ENCODE data around the gene KDM5A. TPM values are rescaled to one million over a fixed set of nuclear protein-coding genes. Genes with fewer than 3 reads are reported as not detected.

KDM5A gene
- polyA plus RNA-seq, 2 of the 4 experiments (the other 2 are of a cell fraction) = 18.8 to 42.6 TPM

- no peak for ATAC-seq
- Histone ChIP-seq H3K4me1 (no peaks in the 10 kb centered on the region), H3K9me3 (no peaks in the 10 kb centered on the region), H3K4me2 (no peak overlapping the region), H3K4me3 (no peak overlapping the region), H3K27ac (no peak overlapping the region)
- TF ChIP-seq CHD4 (IDR thresholded peaks at IDR 0.05; ENCODE audit: borderline replicate concordance) (no peak), RAD21 (conservative IDR thresholded peaks at IDR 0.05 in 1 of 2, IDR thresholded peaks at IDR 0.05 in 1 of 2) (no peak), SREBF2 (IDR thresholded peaks at IDR 0.05) (no peak), RNF2 (IDR thresholded peaks at IDR 0.05; ENCODE audit: borderline replicate concordance, low read depth) (no peak), JUN (IDR thresholded peaks at IDR 0.05) (no peak), ATOH8 (CRISPR knock-in tag; IDR thresholded peaks at IDR 0.05; ENCODE audit: low read depth) (no peak), SMC3 (IDR thresholded peaks at IDR 0.05) (no peak), HDAC2 (IDR thresholded peaks at IDR 0.05) (no peak), HMGXB4 (CRISPR knock-in tag; IDR thresholded peaks at IDR 0.05; ENCODE audit: borderline replicate concordance) (no peak), ZNF302 (CRISPR knock-in tag; IDR thresholded peaks at IDR 0.05) (no peak), RFX5 (IDR thresholded peaks at IDR 0.05) (no peak), NFE2L2 (conservative IDR thresholded peaks at IDR 0.05; ENCODE audit: low read length) (no peak), EHMT2 (IDR thresholded peaks at IDR 0.05; ENCODE audit: low read depth) (no peak), HEYL (CRISPR knock-in tag; IDR thresholded peaks at IDR 0.05) (no peak), HOXB13 (CRISPR knock-in tag; IDR thresholded peaks at IDR 0.05; ENCODE audit: low read depth) (no peak), BHLHE40 (IDR thresholded peaks at IDR 0.05; ENCODE audit: low read depth, low read length) (no peak), POLR2AphosphoS2 (conservative IDR thresholded peaks at IDR 0.05; ENCODE audit: low read length) (no peak), FOXS1 (CRISPR knock-in tag; IDR thresholded peaks at IDR 0.05) (no peak), PHF8 (IDR thresholded peaks at IDR 0.05; ENCODE audit: borderline replicate concordance, low read depth) (no peak), REST (IDR thresholded peaks at IDR 0.05) (no peak)
- no peak for DNase-seq (ENCODE audit: low read depth in 1 of 2, low spot score in 1 of 2)
- POLR2A ChIA-PET = no interaction called here
- 93% methylated on average over 6 of the region's 6 CpGs for WGBS (ENCODE audit: missing lambda C conversion rate)
- CTCF ChIA-PET = interaction anchor here (1.0 to 1.5 kb wide), 2 partner anchors 9 to 19 kb away, joined by 3 read pairs; no protein-coding TSS in a partner anchor
- FAIRE-seq = no peak
Observed at GRCh38 chr12:325906-326305, 63.2 kb downstream of the KDM5A start.

- Histone ChIP-seq H3K4me1 (no peaks in the 10 kb centered on the region), H3K4me2 (no peak overlapping the region), H3K4me3 (no peak overlapping the region), H3K27ac (no peak overlapping the region), H3K9me3 (no peaks in the 10 kb centered on the region)
- FAIRE-seq = no peak
- no peak for DNase-seq (ENCODE audit: low read depth in 1 of 2, low spot score in 1 of 2)
- ChIA-PET POLR2A (no interaction called here), CTCF (no interaction called here)
- 87% methylated on average over 2 of the region's 2 CpGs for WGBS (ENCODE audit: missing lambda C conversion rate)
- no peak for TF ChIP-seq BCL3 (IDR thresholded peaks at IDR 0.05)
- no peak for TF ChIP-seq ZFP36 (IDR thresholded peaks at IDR 0.05; ENCODE audit: borderline replicate concordance, partially characterized antibody)
- TF ChIP-seq RAD21 (conservative IDR thresholded peaks at IDR 0.05 in 1 of 2, IDR thresholded peaks at IDR 0.05 in 1 of 2) = no peak
- TF ChIP-seq RARB (CRISPR knock-in tag; IDR thresholded peaks at IDR 0.05) = no peak
- TF ChIP-seq CTCF (IDR thresholded peaks at IDR 0.05) = no peak
- ATAC-seq = no peak
Observed at GRCh38 chr12:323507-323906, 65.6 kb downstream of the KDM5A start.
